Lower leg skin (tissue), 4 donors: Measurements from ENCODE around the gene RNPEP. TPM values are rescaled to one million over a fixed set of nuclear protein-coding genes. Genes with fewer than 3 reads are reported as not detected.
A peak's percentile ranks its signal among the peaks of the same experiment; 100 is the strongest.

Experiments used
- DNase-seq, 2 donors: peaks; one replicate each; pipeline ENCODE4 v3.0.0-alpha.2; 2019; ENCODE audit warnings: low spot score in 2 of 2
- H3K4me3 ChIP-seq: fragments of 200-600 bp; sonication (generic); 2 replicates; pipeline ENCODE4 v1.5.1; 2017; ENCODE audit warnings: mild to moderate bottlenecking, low read depth; ENCODE audit not compliant: poor library complexity, severe bottlenecking
- POLR2A ChIP-seq, 2 donors: fragments of 450-650 bp; IDR thresholded peaks; one replicate each; pipeline ENCODE4 v1.6.1; 2016 to 2017; ENCODE audit warnings: antibody characterized with exemption in 2 of 2, mild to moderate bottlenecking in 1 of 2, moderate library complexity in 1 of 2
- WGBS, 2 donors: methylation state at CpG; one replicate each; pipeline ENCODE4 v1.1.5; 2018; 5-methylcytosine and 5-hydroxymethylcytosine counted together
- intact Hi-C: fragments of 100-400 bp; cut with DNase I; formaldehyde crosslinking; loops from one replicate; pipeline ENCODE4 v1.15.0; 2023; ENCODE audit warnings: low total_unique reads
- total RNA-seq, 4 donors: library from RNA; depleted of rRNA; stranded (reverse); fragments of >200 nt; gene quantifications; one replicate each; pipeline ENCODE4 v1.1.0, GENCODE V29; 2016
- TF ChIP-seq, protein P1 (sequence below), 3 donors: fragments of 450-650 bp; IDR thresholded peaks; one replicate each; pipeline ENCODE4 v1.5.1; 2016; ENCODE audit warnings: antibody characterized with exemption in 3 of 3, mild to moderate bottlenecking in 3 of 3, moderate library complexity in 2 of 3

Gene RNPEP
- total RNA-seq, 4 donors from 2014 or later = 46.2 to 111 (median 85.3) TPM

DNA sequence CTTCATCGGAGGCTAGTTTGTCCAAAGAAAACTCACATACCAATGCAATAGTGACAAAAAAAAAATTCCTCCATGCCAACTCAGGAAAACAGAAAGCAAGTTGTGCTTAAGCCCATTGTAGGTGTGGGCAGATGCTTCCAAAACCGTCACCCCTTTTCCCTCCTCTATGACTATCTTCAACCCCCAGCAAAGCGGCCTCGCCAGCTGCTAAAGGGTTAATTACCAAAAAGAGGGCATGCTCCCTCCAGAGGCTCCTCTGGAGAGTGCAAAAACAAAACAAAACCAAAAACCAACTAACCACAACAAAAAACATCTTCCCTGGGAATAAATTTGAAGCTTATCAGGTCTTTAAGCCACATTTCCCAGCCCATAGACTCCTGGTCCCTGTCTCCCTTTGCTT is 37.3 kb upstream of the RNPEP start:
- no peak overlapping the region for H3K4me3 ChIP-seq
- intact Hi-C loops = no loop called here
- WGBS, 2 donors = 50 to 67% methylated on average over 4 of the region's 4 CpGs
- DNase-seq = peak in 1 of 2 donors; percentile 32
- TF ChIP-seq, protein P1, sequence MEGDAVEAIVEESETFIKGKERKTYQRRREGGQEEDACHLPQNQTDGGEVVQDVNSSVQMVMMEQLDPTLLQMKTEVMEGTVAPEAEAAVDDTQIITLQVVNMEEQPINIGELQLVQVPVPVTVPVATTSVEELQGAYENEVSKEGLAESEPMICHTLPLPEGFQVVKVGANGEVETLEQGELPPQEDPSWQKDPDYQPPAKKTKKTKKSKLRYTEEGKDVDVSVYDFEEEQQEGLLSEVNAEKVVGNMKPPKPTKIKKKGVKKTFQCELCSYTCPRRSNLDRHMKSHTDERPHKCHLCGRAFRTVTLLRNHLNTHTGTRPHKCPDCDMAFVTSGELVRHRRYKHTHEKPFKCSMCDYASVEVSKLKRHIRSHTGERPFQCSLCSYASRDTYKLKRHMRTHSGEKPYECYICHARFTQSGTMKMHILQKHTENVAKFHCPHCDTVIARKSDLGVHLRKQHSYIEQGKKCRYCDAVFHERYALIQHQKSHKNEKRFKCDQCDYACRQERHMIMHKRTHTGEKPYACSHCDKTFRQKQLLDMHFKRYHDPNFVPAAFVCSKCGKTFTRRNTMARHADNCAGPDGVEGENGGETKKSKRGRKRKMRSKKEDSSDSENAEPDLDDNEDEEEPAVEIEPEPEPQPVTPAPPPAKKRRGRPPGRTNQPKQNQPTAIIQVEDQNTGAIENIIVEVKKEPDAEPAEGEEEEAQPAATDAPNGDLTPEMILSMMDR (IDR thresholded peaks at IDR 0.05) = no peak
- TF ChIP-seq POLR2A (IDR thresholded peaks at IDR 0.05) = no peak

DNA sequence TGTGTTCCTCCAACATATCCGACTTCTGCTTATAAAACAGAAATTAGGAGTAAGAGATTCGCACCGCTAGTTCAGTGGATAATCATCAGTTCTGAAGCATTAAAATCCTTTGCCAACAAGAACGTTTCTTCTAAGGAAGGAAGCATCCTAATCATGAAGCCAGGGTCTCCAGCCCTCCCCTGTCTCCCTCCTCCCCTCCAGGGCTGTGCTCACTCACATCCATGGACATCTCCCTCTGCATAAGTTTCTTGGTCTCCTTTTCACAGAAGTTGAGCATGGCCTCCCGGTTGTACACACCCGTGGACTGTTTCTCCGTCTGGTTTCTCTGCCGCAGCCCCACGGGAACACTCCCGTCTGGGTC is 36.6 kb upstream of the RNPEP start:
- TF ChIP-seq, protein P1 (IDR thresholded peaks at IDR 0.05) = no peak
- TF ChIP-seq POLR2A (IDR thresholded peaks at IDR 0.05) = no peak
- intact Hi-C loops = no loop called here
- 24 to 32% methylated on average over 10 of the region's 10 CpGs for WGBS, 2 donors
- peak in 1 of 2 donors; percentile 70 for DNase-seq
- H3K4me3 ChIP-seq = peak overlapping the region; percentile 48

DNA sequence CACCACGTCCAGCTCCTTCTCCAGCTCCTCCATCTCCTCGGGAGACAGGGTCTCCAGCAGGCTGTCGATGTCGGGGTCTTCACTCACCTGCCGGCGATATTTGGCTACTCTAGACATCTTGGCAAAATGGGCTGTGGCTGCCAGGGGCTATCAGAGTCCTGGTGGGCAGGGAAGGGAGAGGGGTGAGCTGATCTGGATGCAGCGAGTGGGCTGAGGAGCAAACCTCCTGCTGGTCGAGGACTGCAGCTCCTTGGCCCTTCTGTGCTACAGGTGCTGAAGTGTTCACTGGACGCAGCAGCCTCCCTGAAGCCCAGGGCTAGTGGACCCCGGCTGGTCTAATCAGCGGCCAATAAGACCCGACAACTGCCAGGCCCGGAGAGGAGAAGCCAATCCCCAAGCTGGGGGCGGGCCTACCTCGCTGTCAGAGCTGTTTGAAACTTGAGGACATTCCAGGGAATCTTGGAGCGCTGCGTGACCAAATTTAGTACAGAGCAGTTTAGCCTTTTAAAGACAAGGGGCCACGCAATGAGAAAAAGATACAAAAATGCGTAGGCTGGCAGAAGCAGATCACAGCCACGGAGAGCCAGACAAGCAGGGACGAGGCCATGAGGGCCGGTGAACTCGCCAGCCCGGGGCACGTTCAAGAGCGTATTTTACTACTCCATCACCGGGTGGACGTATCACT is 36.1 kb upstream of the RNPEP start, which contains the start of gene LMOD1:
Gene LMOD1 (minus strand): TSS at position 325 of the 685 bp plus-strand sequence. CDS start 208 bp downstream, at position 117.
- 12 to 16% methylated on average over 23 to 28 of the region's 28 CpGs for WGBS, 2 donors
- peak within 1 kb of the TSS; percentile 48 for H3K4me3 ChIP-seq
- intact Hi-C loops = no loop called here
- TF ChIP-seq, protein P1 (IDR thresholded peaks at IDR 0.05) = no peak
- no peak for TF ChIP-seq POLR2A (IDR thresholded peaks at IDR 0.05)
- peak; percentile 74 to 94 for DNase-seq

DNA sequence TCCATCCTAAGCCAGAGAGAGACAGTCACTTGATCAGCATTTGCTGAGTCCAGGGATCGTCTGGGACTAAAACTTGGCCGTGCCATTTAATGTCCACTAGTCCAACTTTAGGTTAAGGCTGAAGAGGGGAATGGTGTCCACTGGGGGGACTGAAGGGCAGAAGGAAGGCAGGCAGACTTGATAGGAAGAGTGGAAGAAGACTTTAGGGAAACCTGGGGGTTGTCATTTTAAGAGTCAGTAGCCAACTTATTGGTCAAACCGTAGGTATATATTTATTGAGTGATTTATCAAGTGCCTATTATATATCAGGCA is 34.8 kb upstream of the RNPEP start:
- WGBS, 2 donors = 69 to 73% methylated on average over 3 of the region's 3 CpGs
- no peak for DNase-seq
- H3K4me3 ChIP-seq = no peak overlapping the region
- intact Hi-C loops = no loop called here
- TF ChIP-seq POLR2A (IDR thresholded peaks at IDR 0.05) = no peak
- TF ChIP-seq, protein P1 (IDR thresholded peaks at IDR 0.05) = no peak

DNA sequence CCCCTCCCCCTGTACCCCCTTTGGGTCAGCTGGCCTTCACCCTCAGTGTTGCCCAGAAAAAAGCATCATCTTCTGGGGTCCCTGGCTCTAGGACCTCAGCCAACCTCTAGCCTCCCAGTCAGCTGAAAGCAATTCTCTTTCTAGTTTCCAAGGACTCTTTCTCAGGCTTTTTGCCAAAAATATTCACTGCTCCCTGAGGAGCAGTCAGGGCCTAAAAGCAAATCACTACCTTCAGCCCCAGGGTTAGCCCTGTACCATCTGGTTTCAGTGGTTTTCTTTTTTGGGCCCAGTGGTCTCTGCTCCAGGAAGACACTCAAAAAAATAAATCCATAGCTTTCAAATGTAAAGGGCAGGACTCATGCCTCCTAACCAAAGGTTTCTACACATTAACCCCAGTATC is 33.0 kb upstream of the RNPEP start:
- TF ChIP-seq, protein P1 (IDR thresholded peaks at IDR 0.05) = no peak
- TF ChIP-seq POLR2A (IDR thresholded peaks at IDR 0.05) = no peak
- intact Hi-C loops = no loop called here
- no peak overlapping the region for H3K4me3 ChIP-seq
- DNase-seq = peak in 1 of 2 donors; percentile 9
